Endothelial cell of umbilical vein (primary cell): ENCODE results near the gene CDH22. TPM values are rescaled to one million over a fixed set of nuclear protein-coding genes. Genes with fewer than 3 reads are reported as not detected.

Source experiments
- BruUV-seq: library from RNA; stranded (reverse); fragments of 400-500 nt; replicated peaks from 2 replicates; lab custom pipeline; 2021; lab: Mats Ljungman, UMichigan
- CTCF ChIA-PET: fragments of 300-600, 350-600 bp; sonication (Branson Sonifier 250); formaldehyde crosslinking; loops from one replicate; lab custom pipeline; 2021; ENCODE audit warnings: antibody characterized with exemption, inconsistent platforms; lab: Charles Lee
- POLR2A ChIA-PET: fragments of 300-600, 350-600 bp; sonication (Branson Sonifier 250); formaldehyde crosslinking; loops from one replicate; lab custom pipeline; 2021; ENCODE audit warnings: antibody characterized with exemption, inconsistent platforms; lab: Charles Lee
- DNase-seq: peaks from one replicate; pipeline ENCODE4 v3.0.0-alpha.2; 2011; ENCODE audit warnings: low read depth, low spot score
- FAIRE-seq: peaks from 2 replicates; lab custom pipeline; 2011; peaks lifted over from hg19 to GRCh38; lab: Jason Lieb, UNC
- H2AFZ ChIP-seq: 2 replicates; pipeline ENCODE4 v1.6.0; 2012; ENCODE audit warnings: low read depth, low read length, control low read depth, inconsistent platforms
- H3K27ac ChIP-seq: 2 replicates; pipeline ENCODE4 v1.5.1; 2011; ENCODE audit warnings: low read depth, mild to moderate bottlenecking, control low read depth, low read length, moderate library complexity; ENCODE audit not compliant: insufficient read depth
- H3K27me3 ChIP-seq, 2 experiments: 2 replicates each; pipeline versions ENCODE4 v1.6.0 to v1.6.1; 2011; ENCODE audit warnings: low read length in 2 of 2, mixed read lengths in 1 of 2; ENCODE audit not compliant: control insufficient read depth in 2 of 2, insufficient read depth in 2 of 2
- H3K36me3 ChIP-seq, 2 experiments: 2 replicates in 1 of 2; 3 replicates in 1 of 2; pipeline ENCODE4 v1.5.1; 2011; ENCODE audit warnings: low read length in 2 of 2, mild to moderate bottlenecking in 1 of 2, moderate library complexity in 1 of 2; ENCODE audit not compliant: control insufficient read depth in 2 of 2, insufficient read depth in 2 of 2; ENCODE audit errors: extremely low read depth in 1 of 2
- H3K4me1 ChIP-seq: 3 replicates; pipeline ENCODE4 v1.5.1; 2011; ENCODE audit warnings: mild to moderate bottlenecking, low read length; ENCODE audit not compliant: control insufficient read depth, insufficient read depth; ENCODE audit errors: extremely low read depth
- H3K4me2 ChIP-seq: 2 replicates; pipeline ENCODE4 v1.6.1; 2011; ENCODE audit warnings: low read length, control low read depth, mixed read lengths; ENCODE audit not compliant: insufficient read depth
- H3K4me3 ChIP-seq, 3 experiments: fragments of 200-600 bp in 1 of 3; sonication (generic), shearing (Covaris generic) in 1 of 3; replicated peaks in 1 of 3; 2 replicates each; pipeline ENCODE4 v1.5.1; 2011 to 2016; ENCODE audit warnings: control low read depth in 3 of 3, low read length in 3 of 3, mild to moderate bottlenecking in 2 of 3, inconsistent platforms in 1 of 3, low read depth in 1 of 3, moderate library complexity in 1 of 3; ENCODE audit not compliant: insufficient read depth in 1 of 3
- H3K79me2 ChIP-seq: 2 replicates; pipeline ENCODE4 v1.6.0; 2012; ENCODE audit warnings: low read length, inconsistent platforms; ENCODE audit not compliant: control insufficient read depth, insufficient read depth
- H3K9ac ChIP-seq: replicated peaks from 2 replicates; pipeline ENCODE3; 2011; ENCODE audit warnings: low read length, control low read depth; ENCODE audit not compliant: insufficient read depth; ENCODE audit errors: extremely low read depth
- H3K9me1 ChIP-seq: replicated peaks from 3 replicates; pipeline ENCODE4 v1.6.0; 2011; ENCODE audit warnings: mild to moderate bottlenecking, low read length; ENCODE audit not compliant: control insufficient read depth, insufficient read depth; ENCODE audit errors: extremely low read depth
- H3K9me3 ChIP-seq: replicated peaks from 2 replicates; pipeline ENCODE4 v1.5.1; 2012; ENCODE audit warnings: low read length, inconsistent platforms; ENCODE audit not compliant: control insufficient read depth, insufficient read depth
- H4K20me1 ChIP-seq: replicated peaks from 2 replicates; pipeline ENCODE3; 2011; ENCODE audit warnings: mild to moderate bottlenecking, low read length; ENCODE audit not compliant: control insufficient read depth, insufficient read depth; ENCODE audit errors: extremely low read depth
- CTCF ChIP-seq, 2 donors: IDR thresholded peaks; 1 replicate in 1 of 2; 2 replicates in 1 of 2; pipeline ENCODE4 v1.5.1; 2011; ENCODE audit warnings: low read length in 2 of 2, mild to moderate bottlenecking in 2 of 2, moderate library complexity in 2 of 2, control low read depth in 1 of 2, inconsistent platforms in 1 of 2, low read depth in 1 of 2; ENCODE audit not compliant: insufficient read depth in 1 of 2; ENCODE audit errors: extremely low read depth in 1 of 2
- EZH2 ChIP-seq: IDR thresholded peaks from 2 replicates; pipeline ENCODE4 v1.6.1; 2012; ENCODE audit warnings: borderline replicate concordance, low read depth, mild to moderate bottlenecking, moderate library complexity, low read length, inconsistent platforms; ENCODE audit not compliant: severe bottlenecking
- FOS ChIP-seq: IDR thresholded peaks from 2 replicates; pipeline ENCODE4 v1.6.1; 2011; ENCODE audit warnings: mild to moderate bottlenecking, low read length, moderate library complexity, borderline replicate concordance; ENCODE audit not compliant: insufficient read depth
- GATA2 ChIP-seq: IDR thresholded peaks from 2 replicates; pipeline ENCODE4 v1.7.0; 2011; ENCODE audit warnings: low read depth, mild to moderate bottlenecking, moderate library complexity, mixed read lengths, low read length; ENCODE audit not compliant: insufficient read length, insufficient read depth
- JUN ChIP-seq: IDR thresholded peaks from 2 replicates; pipeline ENCODE4 v1.6.1; 2011; ENCODE audit warnings: borderline replicate concordance, low read depth; ENCODE audit not compliant: insufficient read length, insufficient read depth
- MYC ChIP-seq: IDR thresholded peaks from one replicate; pipeline ENCODE4 v1.6.1; 2011; ENCODE audit warnings: mild to moderate bottlenecking, low read depth, low read length
- POLR2A ChIP-seq: IDR thresholded peaks from 2 replicates; pipeline ENCODE4 v1.6.1; 2012; ENCODE audit warnings: low read depth, mild to moderate bottlenecking, control low read depth, low read length
- POLR2AphosphoS5 ChIP-seq: IDR thresholded peaks from 2 replicates; pipeline ENCODE4 v1.6.1; 2012; ENCODE audit warnings: low read depth, mild to moderate bottlenecking, control low read depth, low read length, moderate library complexity; ENCODE audit not compliant: insufficient read depth
- dilution Hi-C: fragments of 300-500 bp; cut with MboI; formaldehyde crosslinking; loops from one replicate; pipeline ENCODE4 v1.15.0; 2019; ENCODE audit warnings: low sequenced_read_pairs; ENCODE audit not compliant: extremely low pct_ligation_motif_present
- intact Hi-C: fragments of 100-400 bp; cut with micrococcal nuclease; formaldehyde crosslinking; loops from one replicate; pipeline ENCODE4 v1.10.0; 2022
- polyA plus RNA-seq, 4 experiments: library from polyadenylated mRNA; depleted of rRNA in 3 of 4; stranded (reverse) in 3 of 4; unstranded in 1 of 4; fragments of >200 nt; gene quantifications; 2 replicates each; pipeline versions ENCODE4 v1.2.1 to v1.2.3, GENCODE V29; 2011 to 2012; ENCODE audit warnings: missing spikeins in 1 of 4
- total RNA-seq: library from RNA; stranded (reverse); gene quantifications from 2 replicates; pipeline ENCODE4 v1.2.3, GENCODE V29; 2021
- TF ChIP-seq, protein P1 (sequence below): IDR thresholded peaks from 2 replicates; pipeline ENCODE4 v1.6.1; 2011; ENCODE audit not compliant: insufficient read depth, insufficient read length

Gene CDH22
- total and polyA plus RNA-seq, 2 donors (not counting 3 experiments of a cell fraction or from before 2014, with no cell fraction given) = not detected

GRCh38 chr20:46127396-46128010 lies 180.8 kb downstream of the CDH22 start:
- Histone ChIP-seq H2AFZ (no peak overlapping the region), H3K4me1 (peaks cover 3% of the 10 kb centered on the region), H3K9ac (no peak overlapping the region), H3K4me3 (no peak overlapping the region), H3K36me3 (peaks cover 0 to 13% of the 10 kb centered on the region in 2 experiments), H3K27me3 (peaks cover 6 to 9% of the 10 kb centered on the region in 2 experiments), H3K79me2 (no peaks in the 10 kb centered on the region), H3K4me2 (no peak overlapping the region), H3K9me3 (no peaks in the 10 kb centered on the region), H3K27ac (no peak overlapping the region), H4K20me1 (no peaks in the 10 kb centered on the region), H3K9me1 (no peaks in the 10 kb centered on the region)
- TF ChIP-seq POLR2A (no peak), FOS (no peak), GATA2 (no peak), CTCF (IDR thresholded peaks at IDR 0.05; ENCODE audit: extremely low read depth in 1 of 2, insufficient read depth in 1 of 2, low read depth in 1 of 2, low read length in 2 of 2) (no peak), JUN (no peak), EZH2 (no peak), POLR2AphosphoS5 (no peak), MYC (no peak)
- TF ChIP-seq, protein P1, sequence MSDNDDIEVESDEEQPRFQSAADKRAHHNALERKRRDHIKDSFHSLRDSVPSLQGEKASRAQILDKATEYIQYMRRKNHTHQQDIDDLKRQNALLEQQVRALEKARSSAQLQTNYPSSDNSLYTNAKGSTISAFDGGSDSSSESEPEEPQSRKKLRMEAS = no peak
- DNase-seq (no peak), FAIRE-seq (no peak)
- dilution Hi-C loops = no loop called here
- POLR2A ChIA-PET = no interaction called here
- intact Hi-C loops = no loop called here
- CTCF ChIA-PET = interaction anchor here (0.9 to 6.2 kb wide), 6 partner anchors 13 to 219 kb away, joined by 3 to 77 read pairs (median 6); no protein-coding TSS in a partner anchor
- no TSS peak for BruUV-seq
